ENCODE measurements around the gene KIF18B.

The KIF18B gene

DNA sequence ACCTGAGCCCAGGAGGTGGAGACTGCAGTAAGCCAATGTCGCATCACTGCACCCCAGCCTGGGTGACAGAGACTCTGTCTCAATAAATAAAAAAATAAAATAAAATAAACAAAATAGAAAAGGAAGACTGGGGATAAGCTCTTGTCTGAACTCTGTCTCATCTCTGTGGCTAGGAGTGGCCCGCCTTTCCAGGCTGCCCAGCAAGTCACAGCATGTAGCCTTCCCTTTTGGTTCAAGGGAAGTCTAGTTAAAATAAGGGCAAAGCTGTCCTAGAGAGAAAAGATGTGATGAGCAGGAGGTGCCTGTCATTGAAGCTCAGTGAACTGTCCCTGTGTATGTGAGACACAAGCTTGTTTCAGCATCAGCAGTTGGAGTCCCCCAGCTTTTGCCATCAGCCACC, 29.6 kb downstream of the KIF18B start:
- no peak for DNase-seq (ENCODE audit: low read depth)

DNA sequence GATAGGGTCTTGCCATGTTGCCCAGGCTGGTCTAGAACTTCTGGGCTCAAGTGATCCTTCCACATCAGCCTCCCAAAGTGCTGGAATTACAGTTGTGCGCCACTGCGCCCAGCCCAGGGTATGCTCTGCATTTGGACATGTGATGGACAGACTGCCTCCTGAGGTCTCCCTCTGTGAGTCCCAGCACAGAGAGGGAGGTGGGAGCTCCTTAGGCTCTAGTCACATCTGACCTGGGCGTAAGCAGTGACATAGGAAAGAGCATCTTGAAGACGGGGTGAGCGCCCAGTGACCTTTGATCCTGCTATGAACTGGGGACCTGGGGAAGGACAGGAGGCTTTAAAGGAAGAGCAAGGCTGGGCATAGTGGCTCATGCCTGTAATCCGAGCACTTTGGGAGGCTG, 30.1 kb downstream of the KIF18B start:
- DNase-seq (ENCODE audit: low read depth), result no peak

DNA sequence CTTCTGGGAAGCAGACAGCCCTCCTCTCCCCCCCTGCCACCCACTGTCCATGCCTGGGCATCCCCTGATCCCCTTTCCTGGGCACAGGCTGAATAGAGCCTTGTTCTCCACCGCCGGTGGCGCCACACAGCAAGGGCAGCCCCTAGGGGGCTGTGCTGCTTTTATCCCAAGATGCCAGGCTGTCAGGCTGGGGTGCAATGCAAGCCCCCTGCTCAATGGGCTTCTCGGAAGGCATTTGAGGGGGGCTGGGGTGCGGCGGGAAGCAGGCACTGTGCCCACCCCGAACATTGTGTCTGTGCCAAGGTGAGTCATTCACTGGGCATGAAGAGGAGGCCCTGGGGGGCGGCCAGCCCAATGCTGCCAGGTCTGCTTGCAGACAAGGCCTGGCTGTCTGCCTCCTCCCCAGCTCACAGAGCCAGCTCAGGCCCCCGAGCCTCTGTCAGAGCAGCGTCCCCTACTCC, 30.8 kb downstream of the KIF18B start:
- no peak for DNase-seq (ENCODE audit: low read depth)

DNA sequence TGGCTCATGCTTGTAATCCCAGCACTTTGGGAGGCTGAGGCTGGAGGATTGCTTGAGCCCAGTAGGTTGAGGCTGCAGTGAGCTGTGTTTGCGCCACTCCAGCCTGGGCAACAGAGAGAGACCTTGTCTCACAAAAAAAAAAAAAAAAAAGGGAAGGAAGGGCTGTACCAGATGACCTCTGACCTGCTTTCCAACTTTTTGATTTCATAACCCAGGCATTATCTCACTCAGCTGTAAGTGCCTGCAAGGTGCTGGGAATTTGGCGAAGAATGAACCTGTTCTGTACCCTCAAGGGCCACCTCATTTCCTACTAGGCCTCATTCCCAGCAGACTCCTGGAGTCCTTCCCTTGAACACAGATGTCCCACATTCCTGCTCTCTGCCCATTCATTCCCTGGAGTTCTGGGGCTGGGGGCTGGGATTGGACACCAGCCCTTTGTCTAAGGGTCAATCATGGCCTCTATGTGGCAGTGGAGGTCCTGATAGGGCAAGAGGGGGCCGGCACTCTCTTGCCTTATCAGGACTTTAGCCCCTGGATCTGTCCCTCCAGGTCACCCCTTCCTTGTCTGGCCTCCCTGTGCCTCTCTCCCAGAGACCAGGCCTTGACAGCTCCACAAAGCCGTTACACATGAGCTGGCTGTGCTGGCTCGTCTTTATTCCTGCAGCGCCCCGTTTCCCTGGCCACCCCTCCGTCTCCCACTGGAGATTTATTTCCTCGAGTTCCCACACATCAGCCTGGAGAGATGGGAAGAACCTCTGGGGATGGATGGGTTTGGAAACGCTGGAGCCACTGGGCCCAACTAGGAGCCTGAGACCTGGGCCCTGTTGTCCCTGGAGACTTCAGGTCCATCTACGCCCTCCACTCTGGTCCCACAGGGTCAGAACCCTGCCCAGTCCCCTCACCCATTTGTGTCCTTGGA, 31.5 kb downstream of the KIF18B start:
- no peak for DNase-seq (ENCODE audit: low read depth)

DNA sequence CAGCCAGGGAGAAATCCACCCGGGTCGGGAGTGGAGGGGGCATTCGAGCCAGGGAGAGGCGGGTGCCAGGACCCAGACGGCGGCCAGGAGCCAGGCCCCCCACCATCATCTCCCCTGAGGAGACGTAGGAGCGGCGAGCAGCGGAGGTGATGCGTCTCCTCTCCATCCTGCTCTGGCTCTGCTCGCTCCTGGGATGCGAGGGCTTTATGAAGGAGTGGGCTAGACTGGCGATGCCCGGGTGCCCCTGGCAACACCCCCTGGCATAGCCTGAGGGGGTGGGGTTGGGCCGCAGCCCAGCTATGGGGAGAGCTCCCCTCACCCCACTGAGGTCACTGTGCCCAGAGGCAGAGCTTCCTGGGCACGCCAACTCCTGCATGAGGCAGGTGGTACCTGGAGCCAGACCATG, 32.2 kb downstream of the KIF18B start, which contains the start of gene GFAP:
GFAP (minus strand) TSS at position 180 of the 406 bp plus-strand sequence; CDS start at position 166, 14 bp downstream.
- DNase-seq (ENCODE audit: low read depth), result no peak

DNA sequence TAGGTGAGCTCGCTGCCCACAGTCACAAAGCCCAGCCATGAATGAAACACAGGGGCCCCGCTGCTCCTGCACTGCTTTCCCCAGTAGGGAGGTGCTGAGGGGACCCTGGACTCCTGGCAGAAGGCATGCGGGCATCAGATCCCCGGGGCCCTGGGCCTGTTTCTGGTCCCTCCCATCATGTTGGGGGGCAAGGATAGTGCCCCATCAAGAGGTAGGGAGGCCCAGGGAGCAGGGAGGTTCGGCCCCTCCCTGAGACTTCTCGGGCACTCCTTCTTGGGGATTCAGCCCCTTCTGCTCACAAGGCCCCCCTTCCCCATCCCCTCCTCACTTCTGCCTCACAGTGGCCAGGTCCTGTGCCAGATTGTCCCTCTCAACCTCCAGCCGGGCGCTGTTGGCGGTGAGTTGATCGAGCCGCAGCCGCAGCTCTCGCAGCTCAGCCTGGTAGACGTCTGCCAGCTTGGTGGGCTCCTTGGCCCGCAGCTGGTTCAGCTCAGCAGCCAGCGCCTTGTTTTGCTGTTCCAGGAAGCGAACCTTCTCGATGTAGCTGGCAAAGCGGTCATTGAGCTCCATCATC, 32.8 kb downstream of the KIF18B start:
- DNase-seq (ENCODE audit: low read depth), result no peak

DNA sequence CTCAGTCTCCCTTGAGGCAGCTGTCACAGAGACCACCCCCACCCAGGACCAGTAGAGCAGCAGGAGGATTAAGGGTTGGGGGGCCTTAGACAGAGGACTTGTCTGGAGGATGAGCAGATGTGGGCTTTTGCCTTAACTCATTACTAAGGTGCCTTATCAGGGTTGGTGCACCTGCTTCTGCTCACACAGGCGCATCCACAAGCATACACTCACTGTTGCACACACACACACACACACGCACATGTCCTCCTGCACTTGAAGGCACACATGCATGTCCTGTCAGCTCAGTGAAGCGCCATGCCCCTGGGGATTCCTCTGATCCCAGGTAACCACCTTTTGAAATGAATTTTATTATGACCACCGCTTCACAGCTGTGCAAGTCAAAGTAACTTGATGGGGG, 33.4 kb downstream of the KIF18B start:
- DNase-seq (ENCODE audit: low read depth), result no peak

DNA sequence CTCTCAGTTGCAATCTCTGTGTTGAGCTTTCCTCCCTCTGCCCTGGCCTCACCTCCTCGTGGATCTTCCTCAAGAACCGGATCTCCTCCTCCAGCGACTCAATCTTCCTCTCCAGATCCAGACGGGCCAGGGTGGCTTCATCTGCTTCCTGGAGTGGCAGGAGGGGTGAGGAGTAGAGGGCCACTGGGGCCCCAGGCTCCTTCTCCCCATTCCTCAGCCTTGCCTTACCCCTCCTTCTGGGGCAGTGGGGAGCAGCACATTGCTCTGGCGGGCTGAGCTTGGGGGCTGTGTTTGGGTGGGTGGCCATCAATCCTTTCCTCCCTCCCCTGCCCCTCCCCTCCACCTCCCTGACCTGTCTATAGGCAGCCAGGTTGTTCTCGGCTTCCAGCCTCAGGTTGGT, 33.9 kb downstream of the KIF18B start:
- DNase-seq (ENCODE audit: low read depth), result no peak

DNA sequence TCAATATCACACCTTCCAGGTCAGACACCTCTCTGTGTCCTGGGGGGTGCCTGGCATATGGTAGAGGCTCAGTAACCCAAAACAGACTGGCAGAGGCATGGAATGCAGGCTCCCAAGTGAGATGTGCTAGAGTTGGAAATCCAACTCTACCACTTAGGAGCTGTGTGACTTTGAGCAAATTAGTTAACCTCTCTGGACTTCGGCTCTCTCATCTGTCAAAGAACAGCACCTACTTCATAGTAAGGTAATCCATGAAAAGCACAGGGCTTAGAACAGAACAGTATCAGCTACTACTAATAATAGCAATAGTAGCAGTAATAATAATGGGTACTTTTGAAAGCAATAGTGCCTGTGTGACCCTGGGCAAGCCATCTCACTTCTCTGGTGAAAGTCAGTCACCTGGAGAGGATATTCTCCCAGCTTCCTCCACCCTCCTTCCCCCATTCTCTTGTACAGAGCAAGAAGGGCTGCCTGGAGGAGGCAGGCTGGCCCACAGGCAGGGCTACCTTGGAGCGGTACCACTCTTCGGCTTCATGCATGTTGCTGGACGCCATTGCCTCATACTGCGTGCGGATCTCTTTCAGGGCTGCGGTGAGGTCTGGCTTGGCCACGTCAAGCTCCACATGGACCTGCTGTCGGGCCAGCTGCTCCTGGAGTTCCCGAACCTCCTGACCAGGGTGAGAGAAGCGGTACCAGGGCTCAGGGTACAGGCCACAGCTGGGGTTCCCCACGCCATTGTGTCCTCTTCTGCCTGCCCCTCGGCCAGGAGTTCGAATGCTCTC, 34.6 kb downstream of the KIF18B start:
- no peak for DNase-seq (ENCODE audit: low read depth)

DNA sequence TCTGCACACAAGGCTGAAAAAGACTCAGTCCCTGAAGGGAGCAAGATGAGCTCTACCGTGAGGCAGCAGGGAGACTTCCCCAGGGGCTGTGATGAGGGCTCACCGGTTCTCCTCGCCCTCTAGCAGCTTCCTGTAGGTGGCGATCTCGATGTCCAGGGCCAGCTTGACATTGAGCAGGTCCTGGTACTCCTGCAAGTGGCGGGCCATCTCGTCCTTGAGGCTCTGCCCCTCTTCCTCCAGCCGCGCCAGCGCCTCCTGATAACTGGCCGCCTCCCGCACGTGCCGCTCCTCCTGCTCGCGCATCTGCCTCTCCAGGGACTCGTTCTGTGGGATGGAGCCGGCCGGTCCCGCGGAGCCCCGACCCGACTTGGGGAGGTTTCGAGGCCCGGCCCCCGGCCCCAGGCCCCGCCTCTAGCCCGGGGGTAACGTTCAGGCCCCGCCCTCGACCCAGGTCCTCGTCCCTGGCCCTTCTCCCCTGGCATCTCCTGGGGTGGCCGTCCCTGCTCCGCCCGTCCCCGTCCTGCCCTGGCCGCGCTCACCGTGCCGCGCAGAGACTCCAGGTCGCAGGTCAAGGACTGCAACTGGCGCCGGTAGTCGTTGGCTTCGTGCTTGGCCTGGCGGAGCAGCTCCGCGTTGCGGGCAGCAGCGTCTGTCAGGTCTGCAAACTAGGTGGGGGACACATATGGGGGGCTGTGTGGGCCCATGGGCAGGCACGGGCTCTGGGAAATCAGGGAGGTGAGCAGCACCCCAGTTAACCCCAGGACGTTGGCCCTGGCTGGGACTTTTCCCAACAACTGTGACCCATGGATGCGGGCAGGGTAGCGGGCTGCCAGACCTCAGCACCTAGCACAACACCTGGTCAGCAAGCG, 36.2 kb downstream of the KIF18B start:
- no peak for DNase-seq (ENCODE audit: low read depth)

DNA sequence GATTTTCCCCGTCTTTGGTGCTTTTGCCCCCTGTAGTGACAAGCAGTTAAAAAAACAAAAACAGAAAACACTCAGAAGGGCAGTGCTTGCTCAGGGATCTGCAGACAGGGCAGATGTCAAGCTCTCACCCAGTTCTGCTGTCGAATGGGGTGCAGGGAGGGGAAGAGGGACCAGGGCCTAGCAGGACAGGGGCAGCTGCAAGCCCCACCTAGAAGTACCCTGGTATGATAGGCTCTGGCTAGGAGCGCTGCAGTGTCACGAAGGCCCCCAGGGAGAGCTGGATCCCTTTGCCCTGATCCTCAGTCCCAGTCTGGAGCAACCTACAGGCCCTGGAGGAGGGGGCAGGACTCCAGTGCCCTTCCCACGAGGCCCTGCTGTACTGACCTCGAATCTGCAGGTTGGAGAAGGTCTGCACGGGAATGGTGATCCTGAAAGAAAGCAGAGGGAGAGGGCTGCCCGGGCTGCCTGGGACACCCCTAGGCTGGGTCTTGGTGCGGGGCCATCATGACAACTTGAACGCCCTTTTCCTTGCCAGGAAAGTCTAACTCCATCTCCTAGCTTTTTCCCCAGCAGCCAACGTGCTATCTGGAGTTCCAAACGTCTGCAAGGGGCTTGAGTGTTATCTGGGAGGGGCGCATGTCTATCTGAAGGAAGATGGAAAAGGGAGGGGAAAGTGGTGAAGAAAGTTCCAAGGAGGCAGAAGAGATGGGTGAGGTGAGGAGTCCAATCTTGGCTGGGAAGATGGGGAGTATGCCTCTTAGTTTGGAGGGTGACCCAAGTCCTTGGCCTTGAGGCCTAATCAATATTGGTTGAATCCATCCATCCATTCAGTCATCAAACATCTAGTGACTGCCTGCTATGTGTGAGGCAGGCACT, 37.1 kb downstream of the KIF18B start:
- no peak for DNase-seq (ENCODE audit: low read depth)

DNA sequence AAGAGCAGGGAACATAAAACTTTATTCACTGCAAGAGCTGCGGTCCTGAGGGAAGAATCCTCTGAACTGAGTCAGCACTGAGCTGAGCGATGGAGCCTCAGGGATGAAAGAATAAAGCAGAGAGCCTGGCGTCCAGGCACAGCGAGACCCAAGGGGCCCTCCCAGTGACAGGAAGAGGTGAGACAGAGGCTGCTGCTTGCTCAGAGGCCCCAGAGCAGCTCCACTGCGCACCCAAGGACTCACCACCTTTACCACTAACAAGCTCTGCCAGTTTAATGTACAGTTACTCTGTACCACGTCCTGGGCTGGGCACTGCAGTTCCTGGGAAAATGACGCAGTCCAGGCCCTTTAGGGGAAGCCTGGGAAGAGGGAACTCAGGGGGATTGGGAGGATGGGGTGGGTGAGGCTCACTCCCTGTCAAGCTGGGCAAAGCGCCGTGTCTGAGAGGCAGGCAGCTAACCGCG, 37.9 kb downstream of the KIF18B start:
- peak; percentile 68 for DNase-seq (ENCODE audit: low read depth)

DNA sequence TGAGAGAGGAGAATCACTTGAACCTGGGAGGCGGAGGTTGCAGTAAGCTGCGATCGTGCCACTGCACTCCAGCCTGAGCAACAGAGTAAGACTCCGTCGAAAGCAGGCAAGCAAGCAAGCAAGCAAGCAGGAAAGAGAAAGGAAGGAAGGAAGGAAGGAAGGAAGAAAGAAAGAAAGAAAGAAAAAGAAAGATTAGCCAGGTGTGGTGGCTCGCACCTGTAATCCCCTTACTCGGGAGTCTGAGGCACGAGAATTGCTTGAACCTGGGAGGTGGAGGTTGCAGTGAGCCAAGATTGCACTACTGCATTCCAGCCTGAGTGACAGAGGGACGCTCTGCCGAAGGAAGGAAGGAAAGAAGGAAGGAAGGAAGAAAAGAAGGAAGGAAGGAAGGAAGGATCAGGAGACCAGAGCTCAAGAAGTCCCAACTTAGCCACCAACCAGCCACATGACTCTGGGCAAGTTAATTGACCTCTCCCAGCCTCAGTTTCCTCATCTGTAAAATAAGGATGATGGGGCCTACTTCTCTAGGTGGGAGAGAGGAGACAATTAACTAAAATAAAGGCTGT, 38.7 kb downstream of the KIF18B start:
- no peak for DNase-seq (ENCODE audit: low read depth)

DNA sequence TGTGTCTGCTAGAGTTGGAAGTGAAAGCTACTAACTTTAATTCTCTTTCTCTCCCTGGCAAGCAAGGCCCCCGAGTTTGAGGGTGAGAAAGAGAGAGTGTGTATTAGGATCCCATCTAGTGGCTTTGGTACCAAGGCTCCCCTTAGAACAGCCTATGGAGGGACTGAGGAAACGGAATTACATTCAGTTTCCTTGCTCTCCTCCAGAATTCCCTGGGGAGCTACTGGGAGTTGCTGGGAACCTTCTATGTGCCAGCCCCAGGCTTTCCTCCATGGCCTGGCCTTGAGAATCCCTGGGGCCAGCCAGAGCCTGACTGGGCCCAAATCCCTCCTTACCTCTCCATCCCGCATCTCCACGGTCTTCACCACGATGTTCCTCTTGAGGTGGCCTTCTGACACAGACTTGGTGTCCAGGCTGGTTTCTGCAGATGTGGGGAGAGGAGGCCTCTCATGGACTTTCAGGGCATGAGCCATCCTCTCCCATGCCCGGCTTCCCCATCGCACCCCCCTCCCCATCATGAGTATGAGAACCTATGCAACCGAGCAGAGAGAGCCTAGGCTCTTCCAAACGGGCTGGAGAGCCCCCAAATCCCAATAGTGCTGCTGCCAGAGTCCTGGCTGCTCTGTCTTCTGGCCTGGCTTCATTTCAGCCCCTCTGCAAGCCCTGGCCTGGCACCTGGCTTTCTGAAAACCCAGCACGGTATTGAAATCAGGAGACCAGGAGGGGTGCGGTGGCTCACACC, 39.7 kb downstream of the KIF18B start:
- DNase-seq (ENCODE audit: low read depth), result no peak

DNA sequence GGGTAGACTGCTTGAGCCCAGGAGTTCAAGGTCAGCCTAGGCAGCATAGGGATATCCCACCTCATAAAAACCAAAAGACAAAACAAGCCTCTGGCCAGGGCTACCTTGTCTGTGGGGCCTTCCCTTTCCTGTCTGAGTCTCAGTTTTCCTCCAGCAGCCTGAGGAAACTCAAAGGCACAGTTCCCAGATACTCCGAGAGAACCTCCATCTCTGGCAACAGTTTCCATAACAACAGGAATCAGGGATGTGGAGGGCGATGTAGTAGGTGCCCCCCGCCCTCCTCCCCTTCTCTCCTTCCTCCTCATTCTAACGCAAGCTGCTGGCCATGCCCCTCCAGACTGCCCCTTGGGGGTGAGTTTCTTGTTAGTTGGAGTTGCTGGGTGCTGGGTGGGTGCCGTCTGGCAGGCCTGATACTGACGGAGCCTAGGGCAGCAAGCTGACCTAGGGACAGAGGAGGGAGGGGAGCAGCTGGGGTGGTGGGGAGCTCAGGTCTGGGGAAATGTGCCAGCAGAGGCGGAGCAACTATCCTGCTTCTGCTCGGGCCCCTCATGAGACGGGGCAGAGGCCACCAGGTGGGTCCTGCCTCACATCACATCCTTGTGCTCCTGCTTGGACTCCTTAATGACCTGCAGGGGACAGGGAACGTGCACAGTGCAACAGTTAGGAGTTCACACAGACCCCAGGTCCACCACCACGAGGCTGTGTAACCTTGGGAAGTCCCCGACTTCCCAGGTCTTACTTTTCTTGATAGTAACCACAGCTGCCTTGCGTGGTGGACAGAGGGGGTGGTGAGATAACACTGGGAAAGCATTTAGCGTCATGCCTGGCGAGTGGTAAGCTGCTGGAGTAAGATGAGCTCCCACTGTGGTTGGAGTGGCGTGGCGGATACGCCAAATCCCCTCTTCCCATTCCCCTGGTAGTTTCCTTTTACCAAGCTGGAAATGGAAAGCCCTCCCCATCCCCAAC, 40.5 kb downstream of the KIF18B start:
- no peak for DNase-seq (ENCODE audit: low read depth)

DNA sequence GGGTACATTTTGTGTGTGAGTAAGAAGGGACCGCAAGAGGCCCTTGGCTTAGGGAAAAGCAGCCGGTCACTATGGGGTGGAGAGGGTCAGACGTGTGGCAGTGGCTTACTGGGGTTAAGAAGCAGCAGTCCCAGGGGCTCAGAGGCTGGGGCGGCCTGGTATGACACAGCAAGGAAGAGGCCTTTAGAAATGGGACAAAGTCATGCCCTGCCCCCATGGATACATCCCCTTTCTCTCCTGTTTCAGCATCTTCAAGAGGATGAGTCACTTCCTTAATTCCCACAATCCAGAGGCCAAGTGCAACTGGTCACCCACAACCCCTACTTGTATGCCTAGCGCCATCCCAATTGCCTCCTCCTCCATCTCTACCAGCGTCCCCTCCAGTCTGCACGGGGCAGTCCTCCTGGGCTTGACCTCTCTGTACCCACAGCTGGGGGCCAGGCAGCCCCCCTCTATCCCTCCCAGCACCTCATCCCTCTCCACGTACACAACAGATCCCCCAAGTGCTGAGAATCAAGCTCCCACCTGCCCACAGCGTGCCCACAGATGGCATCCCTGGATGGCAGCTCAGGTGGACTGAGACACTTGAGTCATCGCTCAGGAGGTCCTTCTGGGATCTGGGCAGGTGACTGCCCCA, 41.4 kb downstream of the KIF18B start:
- DNase-seq (ENCODE audit: low read depth), result peak; percentile 83

All from HS-5 (cell line).